Parathyroid adenoma (tissue), 2 donors: ENCODE results near the gene NAP1L4.

Experiments used
- H2AFZ ChIP-seq: fragments of 300-600 bp; sonication (generic); one replicate; pipeline ENCODE4 v1.7.0; 2017; ENCODE audit warnings: antibody characterized with exemption, mild to moderate bottlenecking
- H3K27ac ChIP-seq: fragments of 300-600 bp; sonication (generic); one replicate; pipeline ENCODE4 v1.7.0; 2017
- H3K27me3 ChIP-seq: fragments of 300-600 bp; sonication (generic); one replicate; pipeline ENCODE4 v1.7.0; 2017; ENCODE audit warnings: low read length; ENCODE audit not compliant: control insufficient read depth, insufficient read depth
- H3K36me3 ChIP-seq: fragments of 300-600 bp; sonication (generic); one replicate; pipeline ENCODE4 v1.7.0; 2017; ENCODE audit warnings: low read length; ENCODE audit not compliant: control insufficient read depth, insufficient read depth
- H3K4me1 ChIP-seq: fragments of 300-600 bp; sonication (generic); one replicate; pipeline ENCODE4 v1.7.0; 2017; ENCODE audit warnings: control low read depth
- H3K4me2 ChIP-seq: fragments of 300-600 bp; sonication (generic); one replicate; pipeline ENCODE4 v1.7.0; 2017; ENCODE audit warnings: low read length
- H3K4me3 ChIP-seq: fragments of 300-600 bp; sonication (generic); one replicate; pipeline ENCODE4 v1.7.0; 2017; ENCODE audit warnings: low read depth, low read length
- H3K79me2 ChIP-seq: fragments of 300-600 bp; sonication (generic); one replicate; pipeline ENCODE4 v1.7.0; 2017; ENCODE audit warnings: control low read depth
- H3K9ac ChIP-seq: fragments of 300-600 bp; sonication (generic); one replicate; pipeline ENCODE4 v1.7.0; 2017; ENCODE audit warnings: mild to moderate bottlenecking
- H3K9me3 ChIP-seq: fragments of 300-600 bp; sonication (generic); one replicate; pipeline ENCODE4 v1.7.0; 2017; ENCODE audit warnings: low read length; ENCODE audit not compliant: control insufficient read depth
- TF ChIP-seq, protein P1 (sequence below): fragments of 300-600 bp; sonication (generic); IDR thresholded peaks from one replicate; pipeline ENCODE4 v1.7.0; 2017; ENCODE audit warnings: antibody characterized with exemption, mild to moderate bottlenecking
- donor health status: primary hyperparathyroidism.

NAP1L4 gene

DNA sequence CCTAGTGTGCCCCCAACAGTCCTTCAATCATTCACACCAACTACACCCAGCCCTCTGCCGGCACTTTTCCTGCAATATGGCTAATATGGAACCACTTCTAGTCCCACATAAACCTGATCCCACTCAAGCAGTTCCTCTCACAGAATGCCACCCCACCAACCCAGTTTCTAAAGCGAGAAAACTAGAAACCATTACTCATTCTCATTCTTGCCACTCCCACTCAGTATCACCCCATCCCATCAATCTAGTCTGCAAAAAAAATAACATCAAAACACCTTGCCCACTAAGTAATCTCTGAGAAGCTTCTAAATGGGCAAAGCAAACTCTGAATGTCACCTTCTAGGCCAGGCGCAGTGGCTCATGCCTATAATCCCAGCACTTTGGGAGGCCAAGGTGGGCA, 17.9 kb downstream of the NAP1L4 start:
- TF ChIP-seq, protein P1, sequence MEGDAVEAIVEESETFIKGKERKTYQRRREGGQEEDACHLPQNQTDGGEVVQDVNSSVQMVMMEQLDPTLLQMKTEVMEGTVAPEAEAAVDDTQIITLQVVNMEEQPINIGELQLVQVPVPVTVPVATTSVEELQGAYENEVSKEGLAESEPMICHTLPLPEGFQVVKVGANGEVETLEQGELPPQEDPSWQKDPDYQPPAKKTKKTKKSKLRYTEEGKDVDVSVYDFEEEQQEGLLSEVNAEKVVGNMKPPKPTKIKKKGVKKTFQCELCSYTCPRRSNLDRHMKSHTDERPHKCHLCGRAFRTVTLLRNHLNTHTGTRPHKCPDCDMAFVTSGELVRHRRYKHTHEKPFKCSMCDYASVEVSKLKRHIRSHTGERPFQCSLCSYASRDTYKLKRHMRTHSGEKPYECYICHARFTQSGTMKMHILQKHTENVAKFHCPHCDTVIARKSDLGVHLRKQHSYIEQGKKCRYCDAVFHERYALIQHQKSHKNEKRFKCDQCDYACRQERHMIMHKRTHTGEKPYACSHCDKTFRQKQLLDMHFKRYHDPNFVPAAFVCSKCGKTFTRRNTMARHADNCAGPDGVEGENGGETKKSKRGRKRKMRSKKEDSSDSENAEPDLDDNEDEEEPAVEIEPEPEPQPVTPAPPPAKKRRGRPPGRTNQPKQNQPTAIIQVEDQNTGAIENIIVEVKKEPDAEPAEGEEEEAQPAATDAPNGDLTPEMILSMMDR: no peak
- Histone ChIP-seq H3K9ac (no peak overlapping the region), H3K9me3 (no peaks in the 10 kb centered on the region), H3K36me3 (no peaks in the 10 kb centered on the region), H2AFZ (no peak overlapping the region), H3K4me2 (no peak overlapping the region), H3K27me3 (no peaks in the 10 kb centered on the region), H3K4me3 (no peak overlapping the region), H3K27ac (no peak overlapping the region), H3K4me1 (peaks cover 2% of the 10 kb centered on the region), H3K79me2 (peaks cover 25% of the 10 kb centered on the region)

DNA sequence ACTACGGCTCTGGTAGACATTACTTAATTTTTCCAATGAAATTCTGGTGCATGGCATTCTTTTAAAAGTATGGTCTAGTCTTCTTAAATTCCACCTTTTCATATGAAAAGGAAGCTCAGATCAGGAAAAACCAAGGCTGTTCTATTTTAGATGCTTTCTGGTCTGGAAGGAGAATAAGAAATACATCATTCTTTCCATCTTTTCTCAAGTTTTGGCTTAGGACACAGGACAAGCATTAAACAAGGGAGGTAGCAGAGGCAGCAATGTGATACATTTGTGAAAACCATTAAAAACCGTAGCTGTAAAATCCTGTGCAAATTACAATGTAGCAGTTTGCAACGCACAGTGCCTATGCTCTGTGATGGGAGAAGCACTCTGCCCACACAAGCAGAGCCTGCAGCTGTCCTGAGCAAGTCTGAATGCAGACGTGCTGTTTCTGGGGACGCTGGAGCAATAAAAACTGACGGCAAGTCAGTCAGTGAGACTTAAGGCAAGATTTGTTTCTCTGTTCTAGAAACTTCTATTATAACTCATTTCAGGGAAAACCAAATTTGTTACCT, 23.7 kb downstream of the NAP1L4 start:
- Histone ChIP-seq H3K27ac (no peak overlapping the region), H3K9ac (no peak overlapping the region), H3K4me3 (no peak overlapping the region), H2AFZ (no peak overlapping the region), H3K36me3 (no peaks in the 10 kb centered on the region), H3K4me2 (no peak overlapping the region), H3K4me1 (no peaks in the 10 kb centered on the region), H3K79me2 (peaks cover 26% of the 10 kb centered on the region), H3K27me3 (no peaks in the 10 kb centered on the region), H3K9me3 (no peaks in the 10 kb centered on the region)
- TF ChIP-seq, protein P1: no peak

DNA sequence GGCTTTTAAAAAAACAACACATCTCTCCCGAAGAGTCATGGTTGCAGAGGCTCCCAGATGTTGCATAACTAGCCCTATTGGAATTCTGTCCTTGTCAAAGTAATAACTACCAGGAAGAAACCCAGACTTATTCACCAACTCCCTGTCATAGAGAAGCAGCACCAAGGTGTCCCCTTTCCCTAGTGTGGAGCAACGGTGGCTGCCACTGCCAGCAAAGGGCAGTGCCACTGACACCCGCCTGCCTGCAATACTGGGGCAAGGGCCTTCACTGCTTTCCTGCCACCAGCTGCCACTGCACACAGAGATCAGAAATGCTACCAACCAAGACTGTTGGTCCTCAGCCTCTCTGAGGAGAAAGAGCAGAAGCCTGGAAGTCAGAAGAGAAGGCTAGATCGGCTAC, 27.3 kb downstream of the NAP1L4 start:
- no peak overlapping the region for H3K4me3 ChIP-seq
- H3K36me3 ChIP-seq: no peaks in the 10 kb centered on the region
- H3K9me3 ChIP-seq: no peaks in the 10 kb centered on the region

DNA sequence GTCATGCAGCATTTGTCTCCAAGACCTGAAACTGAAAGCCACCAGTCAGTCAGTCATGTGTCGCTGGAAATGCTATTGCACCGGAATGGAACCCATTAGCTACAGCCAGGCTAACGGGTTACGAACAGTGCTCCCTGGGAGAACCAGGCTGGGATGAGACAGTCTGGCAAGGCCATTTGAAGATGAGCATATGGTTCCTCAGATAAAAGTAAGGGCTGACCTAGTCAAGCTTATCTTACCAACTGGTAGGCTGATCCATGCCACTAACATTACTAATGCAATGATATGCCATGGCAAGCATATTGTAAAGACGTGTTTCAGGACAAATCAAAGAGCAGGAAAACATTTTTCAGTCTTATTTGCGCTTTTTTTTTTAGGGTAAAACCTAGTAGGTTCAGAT, 28.4 kb downstream of the NAP1L4 start:
- Histone ChIP-seq H3K36me3 (no peaks in the 10 kb centered on the region), H3K27ac (no peak overlapping the region), H2AFZ (no peak overlapping the region), H3K4me2 (no peak overlapping the region), H3K9me3 (no peaks in the 10 kb centered on the region), H3K4me3 (no peak overlapping the region), H3K79me2 (peaks cover 27% of the 10 kb centered on the region), H3K27me3 (no peaks in the 10 kb centered on the region), H3K9ac (no peak overlapping the region), H3K4me1 (no peaks in the 10 kb centered on the region)
- TF ChIP-seq, protein P1: no peak

More for the DNA sequence above, 27.3 kb downstream of the NAP1L4 start:
- H2AFZ ChIP-seq: no peak overlapping the region
- H3K27ac ChIP-seq: no peak overlapping the region
- no peak overlapping the region for H3K4me2 ChIP-seq
- TF ChIP-seq, protein P1: no peak
- H3K27me3 ChIP-seq: no peaks in the 10 kb centered on the region
- no peak overlapping the region for H3K9ac ChIP-seq
- H3K79me2 ChIP-seq: peaks cover 30% of the 10 kb centered on the region
- H3K4me1 ChIP-seq: no peaks in the 10 kb centered on the region

DNA sequence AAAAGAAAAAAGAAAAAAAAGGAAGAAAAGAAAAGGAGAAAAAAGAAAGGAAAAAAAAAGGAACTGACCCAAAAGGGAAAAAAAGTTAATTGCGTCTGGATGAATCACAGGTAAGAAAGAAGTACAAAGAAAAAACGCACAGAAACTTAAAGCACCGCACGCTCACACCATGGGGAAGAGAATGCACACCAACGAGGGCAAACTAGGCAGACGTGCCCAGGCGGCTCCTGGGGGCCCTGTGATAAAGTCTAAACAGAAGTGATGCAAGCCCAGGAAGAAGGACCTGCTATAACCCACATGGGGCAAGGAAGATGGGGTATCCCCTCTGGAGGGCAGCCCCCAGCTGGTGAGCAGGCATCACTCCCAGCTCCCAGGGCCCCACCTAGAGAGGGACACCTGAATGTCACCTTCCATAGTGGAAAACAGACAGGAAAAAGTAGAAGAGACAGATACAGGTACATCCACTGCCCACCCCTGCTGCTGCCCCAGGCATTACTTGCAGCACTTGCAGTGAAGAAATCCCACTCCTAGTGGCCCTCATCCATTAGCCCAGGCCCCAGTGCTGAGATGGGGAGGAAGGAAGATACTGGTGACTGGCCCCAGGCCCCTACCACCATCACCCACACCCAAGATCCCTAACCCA, 28.9 kb downstream of the NAP1L4 start:
- Histone ChIP-seq H3K9me3 (no peaks in the 10 kb centered on the region), H3K27me3 (no peaks in the 10 kb centered on the region), H3K4me1 (no peaks in the 10 kb centered on the region), H2AFZ (no peak overlapping the region), H3K9ac (no peak overlapping the region), H3K4me3 (no peak overlapping the region), H3K27ac (no peak overlapping the region), H3K36me3 (no peaks in the 10 kb centered on the region), H3K4me2 (no peak overlapping the region), H3K79me2 (peaks cover 27% of the 10 kb centered on the region)
- TF ChIP-seq, protein P1: no peak
